GM18951 (cell line): ENCODE measurements around the gene TCP11L2.

Source experiments
- POLR2A ChIP-seq: IDR thresholded peaks from 4 replicates; pipeline ENCODE4 v1.6.1; 2011; ENCODE audit warnings: mild to moderate bottlenecking; ENCODE audit not compliant: insufficient read length, insufficient read depth; ENCODE audit errors: extremely low read depth
- in situ Hi-C: fragments of 300-500 bp; cut with MboI; formaldehyde crosslinking; loops from one replicate; pipeline ENCODE4 v1.12.0; 2022; ENCODE audit warnings: low sequenced_read_pairs, mixed read lengths, inconsistent platforms; ENCODE audit not compliant: unreplicated experiment

The TCP11L2 gene

GRCh38 chr12:106302401-106303201 lies at the start of gene TCP11L2:
TCP11L2 (plus strand) TSS chr12:106302733; CDS start chr12:106311076, 8,343 bp downstream.
- no peak for TF ChIP-seq POLR2A
- in situ Hi-C loops, result no loop called here

GRCh38 chr12:106254724-106255123 lies 47.8 kb upstream of the TCP11L2 start:
- in situ Hi-C loops, result no loop called here
- no peak for TF ChIP-seq POLR2A

- TF ChIP-seq POLR2A, result no peak
- in situ Hi-C loops, result no loop called here
These were observed 47.0 kb upstream of the TCP11L2 start for GRCh38 chr12:106255493-106255892.

GRCh38 chr12:106255952-106256351 lies 46.6 kb upstream of the TCP11L2 start:
- TF ChIP-seq POLR2A, result no peak

GRCh38 chr12:106256524-106256923 lies 46.0 kb upstream of the TCP11L2 start:
- no peak for TF ChIP-seq POLR2A
- in situ Hi-C loops, result no loop called here

More at GRCh38 chr12:106255952-106256351, 46.6 kb upstream of the TCP11L2 start:
- in situ Hi-C loops, result no loop called here

DNA sequence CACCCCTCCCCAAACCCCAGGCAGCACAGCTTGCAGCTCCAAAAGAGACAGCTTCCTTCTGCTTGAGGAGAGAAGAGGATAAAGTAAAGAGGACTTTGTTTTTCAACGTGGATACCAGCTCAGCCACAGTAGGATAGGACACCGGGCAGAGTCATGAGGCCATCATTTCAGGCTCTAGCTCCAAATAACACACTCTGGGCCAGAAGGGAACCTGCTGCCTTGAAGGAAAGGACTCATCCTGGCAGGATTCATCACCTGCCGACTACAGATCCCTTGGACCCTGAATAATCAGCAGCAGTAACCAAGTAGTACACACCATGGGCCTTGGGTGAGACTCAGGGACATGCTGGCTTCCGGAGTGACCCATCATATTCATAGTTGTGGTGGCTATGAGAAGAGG lies 44.3 kb upstream of the TCP11L2 start:
- in situ Hi-C loops, result no loop called here

GRCh38 chr12:106258935-106259334 lies 43.6 kb upstream of the TCP11L2 start:
- TF ChIP-seq POLR2A, result no peak
- in situ Hi-C loops, result no loop called here

More for the DNA sequence above, 44.3 kb upstream of the TCP11L2 start:
- TF ChIP-seq POLR2A, result no peak

- TF ChIP-seq POLR2A, result no peak
- in situ Hi-C loops, result no loop called here
These were observed 37.4 kb upstream of the TCP11L2 start for GRCh38 chr12:106265116-106265515.

DNA sequence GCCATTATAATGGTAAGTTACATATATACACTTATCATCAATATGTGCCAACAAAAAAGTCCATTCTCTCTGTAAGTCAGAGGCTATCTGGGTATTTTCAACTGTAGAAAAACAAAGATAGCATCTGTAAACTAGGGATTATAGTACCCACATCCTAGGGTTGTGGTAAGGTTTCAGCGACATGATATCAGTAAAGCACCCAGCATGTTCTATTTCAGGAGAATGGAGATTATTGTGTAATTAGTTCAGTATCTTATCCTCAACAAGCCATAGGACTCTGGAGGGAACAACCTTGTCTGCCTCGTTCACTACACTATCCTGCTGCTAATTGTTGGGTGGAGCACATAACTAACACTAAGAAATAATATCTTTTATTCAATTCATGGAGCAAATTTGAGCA lies 35.0 kb upstream of the TCP11L2 start:
- no peak for TF ChIP-seq POLR2A

DNA sequence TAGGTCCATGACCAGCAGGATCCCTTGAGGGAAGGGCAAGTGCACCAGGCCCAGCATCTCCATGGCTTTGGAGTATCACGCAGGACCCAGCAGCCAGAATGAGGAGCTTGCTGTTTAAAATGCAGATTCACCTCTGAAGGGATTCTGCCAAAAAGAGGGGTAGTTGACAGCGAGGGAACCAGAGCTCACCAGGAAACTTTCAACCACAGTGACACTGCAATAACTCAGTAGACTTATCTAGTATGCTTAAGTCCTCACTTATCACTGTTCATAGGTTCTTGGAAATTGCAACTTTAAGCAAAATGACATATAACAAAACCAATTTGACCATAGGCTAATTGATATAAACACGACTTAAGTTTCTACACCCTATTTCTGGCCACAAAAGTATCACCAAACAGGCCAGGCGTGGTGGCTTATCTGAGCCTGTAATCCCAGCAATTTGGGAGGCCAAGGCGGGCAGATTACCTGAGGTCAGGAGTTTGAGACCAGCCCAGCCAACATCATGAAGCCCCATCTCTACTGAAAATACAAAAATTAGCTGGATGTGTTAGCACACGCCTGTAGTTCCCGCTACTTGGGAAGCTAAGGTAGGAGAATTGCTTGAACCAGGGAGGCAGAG lies 33.3 kb upstream of the TCP11L2 start:
- in situ Hi-C loops, result no loop called here
- TF ChIP-seq POLR2A, result no peak

More for the DNA sequence above, 35.0 kb upstream of the TCP11L2 start:
- in situ Hi-C loops, result no loop called here

DNA sequence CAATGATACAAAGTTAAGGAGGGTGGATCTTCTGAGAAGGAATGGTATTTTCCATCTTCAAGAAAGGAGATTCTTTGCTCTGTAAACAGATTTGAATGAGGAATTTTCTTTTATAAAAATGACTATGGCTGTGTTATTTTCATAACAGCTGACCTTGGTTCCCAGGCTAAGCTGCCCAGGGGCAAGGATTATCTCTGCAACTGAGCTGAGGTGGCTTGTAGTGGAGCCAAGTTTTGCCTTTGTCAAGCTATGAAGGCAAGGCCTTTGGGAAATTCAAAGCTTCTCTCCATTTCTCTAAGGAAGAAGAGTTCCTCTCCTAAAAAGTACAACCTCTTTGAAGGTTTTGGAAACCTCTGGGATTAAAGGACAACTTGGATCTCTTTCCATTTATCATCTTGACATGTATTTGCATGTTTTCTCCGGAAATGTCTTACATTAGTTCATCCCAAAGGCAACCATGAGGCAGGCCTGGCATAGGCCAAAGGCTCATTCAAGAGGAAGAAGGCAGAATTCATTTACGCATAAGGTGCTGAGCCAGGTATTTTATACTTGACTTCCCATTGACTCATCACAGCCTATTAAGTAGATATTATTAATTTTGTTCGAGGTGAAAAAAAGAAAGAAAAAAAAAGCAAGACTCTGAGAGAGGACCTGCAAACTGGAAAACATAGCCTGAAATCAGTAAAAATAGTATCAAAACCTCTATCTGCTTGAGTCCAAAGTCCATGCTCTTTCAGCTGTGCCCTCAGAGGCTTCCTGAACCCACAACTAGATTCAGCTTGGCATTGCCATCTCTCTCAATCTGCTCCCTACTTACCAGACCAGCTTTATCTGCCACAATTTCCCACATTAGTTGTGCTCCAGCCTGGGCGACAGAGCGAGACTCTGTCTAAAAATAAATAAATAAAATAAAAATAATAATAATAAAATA lies 30.7 kb upstream of the TCP11L2 start:
- in situ Hi-C loops, result no loop called here
- no peak for TF ChIP-seq POLR2A

DNA sequence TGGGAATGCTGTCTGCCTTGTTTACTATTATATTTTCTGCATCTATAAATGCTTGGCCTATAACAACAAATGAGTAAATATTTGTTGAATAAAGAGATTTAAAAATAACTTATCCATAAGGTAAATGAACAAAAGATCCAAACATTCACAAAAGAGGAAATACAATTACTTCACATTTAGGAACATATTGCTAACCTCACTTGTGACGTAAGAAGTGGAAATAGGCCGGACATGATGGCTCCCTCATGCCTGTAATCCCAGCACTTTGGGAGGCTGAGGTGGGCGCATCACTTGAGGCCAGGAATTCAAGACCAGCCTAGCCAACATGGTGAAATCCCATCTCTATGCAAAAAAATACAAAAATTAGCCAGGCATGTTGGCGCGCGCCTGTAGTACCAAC lies 29.0 kb upstream of the TCP11L2 start:
- in situ Hi-C loops, result no loop called here
- no peak for TF ChIP-seq POLR2A

DNA sequence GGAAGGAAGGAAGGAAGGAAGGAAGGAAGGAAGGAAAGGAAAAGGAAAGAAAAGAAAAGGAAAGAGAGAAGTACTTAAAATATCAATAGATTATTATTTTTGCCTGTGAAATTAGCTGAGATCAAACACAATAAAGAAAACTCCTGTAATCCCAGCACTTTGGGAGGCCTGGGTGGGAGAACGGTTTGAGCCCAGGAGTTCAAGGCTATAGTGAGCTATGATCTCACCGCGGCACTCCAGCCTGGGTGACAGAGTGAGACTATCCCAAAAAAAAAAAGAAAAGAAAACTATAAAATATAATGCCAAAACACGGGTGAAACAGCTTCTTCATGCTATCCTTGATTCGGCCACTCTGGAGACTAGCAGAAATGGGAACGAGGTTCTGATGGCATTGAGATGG lies 28.5 kb upstream of the TCP11L2 start:
- no peak for TF ChIP-seq POLR2A
- in situ Hi-C loops, result no loop called here
